Stimulated activated CD8-positive, alpha-beta memory T cell treated with anti-CD3 and anti-CD28 coated beads, Interleukin-7, amount 100 ng/mL, for 24 hours (primary cell): ENCODE results near the gene ATAD2B.

ENCODE experiments used
- DNase-seq: peaks from one replicate; pipeline ENCODE4 v3.0.0-alpha.2; 2020; ENCODE audit warnings: low read depth

The ATAD2B gene

DNA sequence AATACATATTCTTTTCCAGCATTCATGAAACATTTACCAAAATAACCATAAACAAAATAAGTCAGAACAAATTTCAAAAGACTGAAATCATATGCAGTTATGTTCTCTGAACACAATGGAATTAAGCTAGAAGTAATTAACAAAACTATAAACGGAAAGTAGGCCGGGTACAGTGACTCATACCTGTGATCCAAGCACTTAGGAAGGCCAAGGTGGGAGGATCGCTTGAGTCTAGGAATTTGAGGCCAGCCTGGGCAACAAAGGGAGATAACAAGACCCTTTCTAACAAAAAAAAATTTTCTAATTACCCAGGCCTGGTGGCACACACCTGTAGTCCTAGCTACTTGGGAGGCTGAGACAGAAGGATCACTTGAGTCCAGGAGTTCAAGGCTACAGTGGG, 14.9 kb downstream of the ATAD2B start:
- no peak for DNase-seq

DNA sequence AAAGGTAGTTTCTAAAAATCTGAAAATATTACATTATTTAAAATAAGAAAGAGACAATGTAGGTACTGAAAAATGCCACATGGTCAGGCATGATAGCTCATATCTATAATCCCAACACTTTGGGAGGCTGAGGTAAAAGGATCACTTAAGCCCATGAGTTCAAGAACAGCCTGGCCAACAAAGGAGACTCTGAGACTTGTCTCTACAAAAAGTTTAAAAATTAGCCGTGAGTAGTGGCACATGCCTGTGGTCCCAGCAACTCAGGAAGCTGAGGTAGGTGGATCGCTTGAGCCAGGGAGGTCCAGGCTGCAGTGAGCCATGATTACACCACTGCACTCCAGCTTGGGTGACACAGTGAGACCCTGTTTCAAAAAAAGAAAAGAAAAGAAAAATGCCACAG, 21.8 kb downstream of the ATAD2B start:
- DNase-seq = no peak

DNA sequence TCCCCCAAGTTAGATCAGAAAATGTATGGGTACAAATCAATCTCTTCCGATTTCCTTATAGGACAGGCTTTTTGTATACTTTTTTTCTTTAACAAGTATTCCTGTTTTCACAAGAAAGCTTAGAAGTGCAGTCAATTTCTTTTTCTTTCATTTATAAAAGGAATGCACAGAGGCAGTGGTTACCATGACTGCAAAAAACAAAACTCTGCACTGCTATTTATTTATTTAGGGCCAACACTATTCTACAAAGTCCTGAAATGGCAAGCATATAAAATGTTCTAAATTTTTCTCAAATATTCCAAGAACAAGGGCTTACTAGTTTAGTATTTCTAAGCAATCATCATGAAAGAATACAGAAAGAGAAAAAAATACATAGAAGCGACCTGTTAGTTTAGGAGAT, 22.2 kb downstream of the ATAD2B start:
- no peak for DNase-seq

DNA sequence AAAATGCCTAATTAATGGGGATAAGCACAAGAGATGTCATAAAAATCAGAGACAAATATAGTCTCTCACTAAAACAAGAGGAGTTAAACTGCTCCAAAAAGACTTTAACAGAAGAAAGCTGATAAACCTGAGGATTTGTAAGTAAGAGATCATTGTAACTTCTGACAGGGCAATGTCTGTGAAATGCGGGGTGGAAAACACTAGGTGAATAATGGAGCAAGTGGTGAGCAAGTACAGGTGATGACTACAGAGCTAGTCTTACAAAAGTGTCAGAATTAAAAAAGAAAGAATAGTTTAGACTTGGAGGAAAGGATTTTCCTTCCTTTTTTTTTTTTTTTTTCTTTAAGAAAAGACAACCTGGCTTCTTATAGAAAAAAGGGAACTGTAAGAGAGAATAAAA, 22.7 kb downstream of the ATAD2B start:
- no peak for DNase-seq

DNA sequence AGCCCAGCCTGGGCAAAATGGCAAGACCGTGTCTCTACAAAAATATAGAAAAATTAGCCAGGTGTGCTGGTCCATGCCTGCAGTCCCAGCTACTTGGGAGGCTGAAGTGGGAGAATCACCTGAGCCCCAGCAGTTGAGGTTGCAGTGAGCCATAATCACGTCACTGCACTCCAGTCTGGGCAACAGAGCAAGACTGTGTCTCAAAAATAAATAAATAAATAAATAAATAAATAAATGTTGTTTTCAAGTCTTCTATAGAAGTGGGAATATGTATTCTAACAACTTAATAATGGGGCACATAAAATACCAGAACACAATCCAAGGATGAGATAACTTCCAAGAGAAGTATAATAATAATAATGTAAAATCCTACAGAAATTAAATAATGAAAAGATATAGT, 23.9 kb downstream of the ATAD2B start:
- DNase-seq = no peak

DNA sequence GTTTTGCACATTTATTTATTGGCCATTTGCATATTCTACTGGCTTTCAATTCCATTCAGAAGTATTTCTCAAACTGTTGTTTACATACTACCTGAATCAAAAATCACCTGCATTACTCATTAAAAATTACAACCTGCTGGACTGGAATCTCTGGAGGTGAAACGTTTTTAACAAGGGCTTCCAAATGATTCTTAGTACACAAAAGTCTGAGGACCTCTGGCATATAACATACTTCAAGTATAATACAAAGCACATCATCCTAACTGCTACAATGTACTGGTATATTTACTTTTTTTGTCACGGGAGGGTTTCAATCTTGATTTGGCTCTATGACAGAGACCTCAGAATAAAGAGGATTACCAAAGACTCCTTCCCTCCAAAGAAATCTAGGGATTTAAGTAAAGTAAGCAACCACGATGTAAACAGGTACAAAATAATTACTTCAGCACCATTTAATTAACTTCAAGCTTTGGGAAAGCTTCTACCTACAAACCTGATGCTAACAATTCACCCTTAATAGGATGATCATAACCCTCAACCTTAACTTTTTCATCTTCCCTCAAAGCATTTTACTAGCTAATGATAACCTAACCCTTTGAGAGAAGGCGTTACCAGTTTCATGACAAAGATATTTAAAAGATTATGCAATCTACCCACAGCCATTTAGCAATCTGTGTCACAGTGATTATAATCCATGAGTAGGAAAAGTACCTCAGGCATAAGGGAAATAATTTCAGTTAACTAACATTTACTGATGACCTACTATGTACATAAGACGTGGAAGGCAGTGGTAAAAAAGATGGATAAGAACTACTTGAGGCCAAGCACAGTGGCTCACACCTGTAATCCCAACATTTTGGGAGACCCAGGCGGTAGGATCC, 24.7 kb downstream of the ATAD2B start:
- DNase-seq = no peak

DNA sequence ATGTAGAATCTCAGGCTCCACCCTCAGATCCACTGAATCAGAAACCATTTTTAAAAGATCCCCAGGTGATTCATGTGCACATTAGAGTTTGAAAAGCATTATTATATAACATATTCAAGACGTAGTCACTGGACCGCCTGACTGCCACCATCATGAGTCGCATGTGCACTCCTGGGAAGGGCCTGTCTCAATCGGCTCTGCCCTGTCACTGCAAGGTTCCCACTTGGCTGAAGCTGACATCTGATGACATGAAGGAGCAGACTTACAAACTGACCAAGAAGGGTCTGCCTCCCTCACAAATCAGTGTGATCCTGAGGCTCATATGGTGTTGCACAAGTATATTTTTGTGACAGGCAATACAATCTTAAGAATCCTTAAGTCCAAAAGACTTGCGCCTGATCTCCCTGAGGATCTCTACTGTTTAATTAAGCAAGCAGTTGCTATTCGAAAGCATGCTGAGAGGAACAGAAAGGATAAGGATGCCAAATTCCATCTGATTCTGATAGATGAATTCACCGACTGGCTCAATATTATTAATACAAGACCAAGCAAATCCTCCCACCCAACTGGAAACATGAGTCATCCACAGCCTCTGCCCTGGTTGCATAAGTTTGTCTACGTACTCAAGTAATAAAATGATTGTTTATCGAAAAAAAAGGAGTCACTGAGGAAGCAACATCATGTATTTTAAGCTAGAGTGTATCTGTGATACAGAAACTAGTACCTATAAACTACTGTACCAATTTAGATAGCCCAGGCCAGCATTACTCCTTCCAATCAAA, 26.2 kb downstream of the ATAD2B start:
- DNase-seq = no peak

DNA sequence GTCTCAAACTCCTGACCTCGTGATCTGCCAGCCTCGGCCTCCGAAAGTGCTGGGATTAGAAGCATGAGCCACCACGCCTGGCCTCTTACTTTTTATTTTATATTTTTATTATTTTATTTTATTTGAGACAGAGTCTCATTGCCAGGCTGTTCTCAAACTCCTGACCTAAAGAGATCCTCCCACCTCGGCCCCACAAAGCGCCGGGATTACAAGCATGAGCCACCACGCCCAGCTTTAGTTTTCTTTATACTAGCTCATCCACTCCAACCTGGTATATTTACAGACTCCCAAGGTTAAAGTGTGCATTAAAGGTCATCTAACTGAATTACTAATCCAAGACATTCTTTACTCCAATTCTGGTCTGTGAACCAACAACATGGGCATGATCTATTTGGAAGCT, 26.8 kb downstream of the ATAD2B start:
- DNase-seq = no peak

DNA sequence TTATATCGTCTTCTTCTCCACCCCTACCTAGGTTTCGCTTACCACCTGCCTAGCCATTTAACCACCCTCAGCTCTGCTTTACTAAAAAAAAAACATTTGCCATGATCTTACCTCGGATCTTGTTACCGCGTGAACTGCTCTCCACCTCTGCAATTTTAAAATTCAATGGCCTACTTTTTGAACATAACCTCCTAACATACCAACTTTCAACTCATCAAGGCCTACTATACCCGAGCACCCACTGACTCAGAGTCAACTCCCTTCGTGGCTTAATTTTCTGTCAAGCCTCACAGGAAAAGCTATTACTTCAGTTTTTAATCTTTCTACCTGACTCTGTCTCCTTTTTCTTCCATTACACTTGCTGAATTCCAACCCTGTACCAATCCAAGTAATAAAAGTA, 55.7 kb downstream of the ATAD2B start:
- no peak for DNase-seq

DNA sequence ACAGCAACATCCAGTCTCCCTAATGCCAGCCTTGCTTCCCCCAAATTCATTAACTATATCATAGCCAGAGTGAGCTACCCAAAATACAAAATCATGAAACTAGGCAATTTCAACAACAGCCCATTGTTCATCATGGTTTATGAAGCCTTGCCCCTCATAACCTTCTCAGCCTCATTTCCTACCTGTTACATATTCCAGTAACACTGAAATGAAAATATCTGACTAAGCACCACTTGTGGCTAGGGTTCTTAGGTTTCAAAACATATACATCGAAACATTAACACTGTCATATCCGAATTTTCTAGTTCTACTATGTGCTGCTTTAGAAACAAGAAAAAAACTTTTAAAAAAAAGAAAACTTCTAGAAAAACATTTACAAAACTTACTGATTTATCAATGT, 59.5 kb downstream of the ATAD2B start:
- no peak for DNase-seq

DNA sequence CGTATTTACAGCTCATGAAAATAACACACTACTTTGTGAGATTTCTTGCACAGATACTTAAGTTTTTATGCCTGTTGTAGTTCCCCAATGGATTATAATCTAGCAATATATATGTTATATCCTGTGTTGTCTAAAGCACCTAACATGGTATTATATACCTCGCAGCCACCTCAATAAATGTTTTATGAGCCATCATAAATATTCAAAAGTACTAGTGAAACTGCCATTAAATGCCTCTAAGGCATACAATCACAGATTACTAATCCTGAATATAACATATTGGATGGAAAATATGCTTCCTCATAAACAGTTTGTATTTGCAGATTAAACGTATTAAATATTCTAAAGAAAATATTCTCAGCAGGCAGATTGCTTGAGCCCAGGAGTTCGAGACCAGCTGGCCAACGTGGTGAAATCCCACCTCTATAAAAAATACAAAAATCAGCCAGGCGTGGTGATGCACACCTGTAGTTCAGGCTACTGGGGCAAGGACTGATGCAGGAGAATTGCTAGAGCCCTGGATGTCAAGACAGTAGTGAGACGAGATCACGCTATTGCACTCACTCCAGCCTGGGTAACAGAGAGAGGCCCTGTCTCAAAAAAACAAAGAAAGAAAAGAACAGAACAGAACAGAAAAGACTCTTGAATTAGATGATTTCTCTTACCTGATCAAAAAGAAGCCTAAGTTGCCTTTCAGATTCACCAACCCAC, 64.1 kb downstream of the ATAD2B start:
- no peak for DNase-seq

DNA sequence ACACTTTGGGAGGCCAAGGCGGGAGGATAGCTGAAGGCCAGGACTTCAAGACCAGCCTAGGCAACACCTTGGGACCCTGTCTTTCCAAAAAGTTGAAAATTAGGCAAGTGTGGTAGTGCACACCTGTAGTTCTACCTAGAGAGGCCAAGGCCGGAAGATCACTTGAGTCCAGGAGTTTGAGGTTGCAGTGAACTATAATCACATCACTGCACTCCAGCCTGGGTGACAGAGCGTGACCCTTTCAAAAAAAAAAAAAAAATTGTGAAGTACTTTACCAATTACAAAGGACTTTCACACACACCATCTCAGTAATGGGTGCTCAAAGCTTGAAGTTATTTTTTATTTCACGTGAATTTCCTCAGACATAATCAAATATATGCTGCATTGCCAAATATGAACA, 65.0 kb downstream of the ATAD2B start:
- no peak for DNase-seq

DNA sequence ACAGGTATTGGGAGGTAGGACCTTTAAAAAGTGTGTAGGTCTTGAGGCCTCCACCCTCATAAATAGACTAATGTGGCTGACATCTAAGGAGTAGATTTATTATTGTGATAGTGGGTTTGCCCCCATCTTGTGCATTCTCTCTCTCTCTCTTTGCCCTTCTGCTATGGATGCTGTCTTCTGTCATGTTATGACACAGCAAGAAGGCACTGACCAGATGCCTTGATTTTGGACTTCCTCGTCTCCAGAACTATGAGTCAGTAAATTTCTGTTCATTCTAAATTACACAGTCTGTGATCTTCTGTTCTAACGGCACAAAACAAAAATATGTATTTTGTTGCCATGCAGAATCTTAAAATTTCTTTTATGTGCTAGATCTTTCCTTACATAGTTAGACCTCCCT, 66.9 kb downstream of the ATAD2B start:
- DNase-seq = no peak

DNA sequence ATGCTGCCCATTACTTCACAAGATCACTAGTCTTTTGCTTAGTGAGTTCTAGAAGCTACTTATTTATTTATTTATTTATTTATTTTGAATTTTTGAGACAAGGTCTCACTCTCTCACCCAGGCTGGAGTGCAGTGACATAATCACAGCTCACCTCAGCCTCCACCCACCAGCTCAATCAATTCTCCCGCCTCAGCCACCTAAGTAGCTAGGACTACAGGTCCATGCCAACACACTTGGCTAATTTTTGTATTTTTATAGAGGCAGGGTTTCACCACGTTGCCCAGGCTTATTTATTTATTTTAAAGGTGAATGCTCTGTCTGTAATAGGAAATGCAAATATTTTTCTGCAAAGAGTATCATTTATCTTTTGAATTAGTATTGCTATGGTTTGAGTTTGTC, 67.7 kb downstream of the ATAD2B start:
- DNase-seq = no peak

DNA sequence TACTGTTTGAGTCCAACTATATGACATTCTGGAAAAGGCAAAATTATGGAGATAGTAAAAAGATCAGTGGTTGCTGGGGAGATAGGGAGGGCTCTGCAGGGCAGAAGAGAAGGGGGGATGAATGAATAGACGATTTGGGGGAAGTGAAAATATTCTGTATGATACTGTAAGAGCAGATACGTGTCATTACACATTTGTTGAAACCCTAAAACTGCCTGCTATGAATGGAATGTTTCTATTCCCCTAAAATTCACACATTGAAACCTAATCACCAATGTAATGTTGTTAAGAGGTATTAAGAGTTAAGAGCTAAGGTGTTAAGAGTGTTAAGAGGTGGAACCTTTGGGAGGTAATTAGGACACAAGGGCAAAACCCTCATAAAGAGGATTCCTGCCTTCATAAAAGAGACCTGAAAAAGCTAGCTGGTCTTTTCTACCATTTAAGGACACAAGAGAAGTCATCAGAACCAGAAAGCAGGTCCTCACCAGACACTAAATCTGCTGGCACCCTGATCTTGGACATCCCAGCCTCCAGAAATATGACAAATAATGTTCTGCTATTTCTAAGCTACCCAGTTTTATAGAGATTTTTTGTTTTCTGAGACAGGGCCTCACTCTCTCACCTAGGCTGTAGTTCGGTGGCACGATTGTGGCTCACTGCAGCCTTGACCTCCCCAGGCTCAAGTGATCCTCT, 76.2 kb downstream of the ATAD2B start:
- no peak for DNase-seq

DNA sequence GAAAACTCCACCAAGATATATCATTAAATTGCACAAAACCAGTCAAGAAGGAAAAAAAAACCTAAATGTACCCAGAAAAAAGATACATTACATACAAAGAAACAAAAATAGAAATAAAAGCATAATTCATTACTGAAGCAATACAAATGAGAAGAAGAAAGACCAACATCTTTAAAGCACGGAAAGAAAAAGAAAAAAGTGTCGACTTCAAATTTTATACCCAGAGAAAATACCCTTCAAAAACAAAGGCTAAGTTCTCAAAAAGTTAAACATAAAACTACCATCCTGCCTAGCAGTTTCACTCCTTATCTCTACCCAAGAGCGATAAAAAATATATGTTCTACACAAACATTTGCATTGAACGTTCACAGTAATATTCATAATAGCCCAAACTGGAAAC, 82.0 kb downstream of the ATAD2B start:
- DNase-seq = no peak

DNA sequence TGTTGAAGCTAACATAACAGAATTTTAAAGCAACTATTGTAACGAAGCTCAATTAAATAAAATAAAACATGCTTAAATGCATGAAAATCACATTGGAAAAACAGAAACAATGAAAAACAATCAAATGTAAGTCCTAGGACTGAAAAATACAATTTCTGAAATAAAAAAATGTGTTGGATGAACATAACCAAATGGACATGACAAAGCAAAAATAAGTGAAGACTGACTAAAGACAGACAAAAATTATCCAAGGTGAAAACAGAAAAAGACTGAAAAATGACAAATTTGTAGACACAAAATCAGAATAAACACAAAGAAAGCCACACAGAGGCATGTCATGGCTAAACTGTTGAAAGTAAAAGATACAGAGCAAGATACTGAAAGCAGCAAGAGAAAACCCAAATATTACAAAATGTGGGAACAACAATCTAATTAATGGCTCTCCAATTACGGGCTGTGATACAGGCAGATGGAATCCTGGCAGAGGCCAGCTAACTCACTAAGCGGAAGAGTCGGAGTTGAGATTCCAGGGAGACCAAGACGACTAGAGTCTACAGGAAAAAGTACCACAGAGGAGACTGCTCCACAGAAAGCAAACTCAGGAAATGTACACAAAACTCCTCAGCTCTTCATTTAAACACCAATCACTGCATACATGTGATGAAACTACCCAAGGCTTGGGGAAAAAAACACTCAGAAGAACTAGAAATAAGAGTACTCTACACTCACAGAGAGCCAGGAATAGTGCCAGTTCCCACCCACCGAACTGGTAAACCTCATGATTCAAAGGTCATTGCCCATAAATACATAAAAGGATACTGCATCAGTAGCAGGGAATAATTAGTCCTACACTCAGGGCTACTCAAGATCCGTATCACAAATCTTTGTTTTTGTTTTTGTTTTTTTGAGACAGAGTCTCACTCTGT, 83.6 kb downstream of the ATAD2B start:
- DNase-seq = no peak

DNA sequence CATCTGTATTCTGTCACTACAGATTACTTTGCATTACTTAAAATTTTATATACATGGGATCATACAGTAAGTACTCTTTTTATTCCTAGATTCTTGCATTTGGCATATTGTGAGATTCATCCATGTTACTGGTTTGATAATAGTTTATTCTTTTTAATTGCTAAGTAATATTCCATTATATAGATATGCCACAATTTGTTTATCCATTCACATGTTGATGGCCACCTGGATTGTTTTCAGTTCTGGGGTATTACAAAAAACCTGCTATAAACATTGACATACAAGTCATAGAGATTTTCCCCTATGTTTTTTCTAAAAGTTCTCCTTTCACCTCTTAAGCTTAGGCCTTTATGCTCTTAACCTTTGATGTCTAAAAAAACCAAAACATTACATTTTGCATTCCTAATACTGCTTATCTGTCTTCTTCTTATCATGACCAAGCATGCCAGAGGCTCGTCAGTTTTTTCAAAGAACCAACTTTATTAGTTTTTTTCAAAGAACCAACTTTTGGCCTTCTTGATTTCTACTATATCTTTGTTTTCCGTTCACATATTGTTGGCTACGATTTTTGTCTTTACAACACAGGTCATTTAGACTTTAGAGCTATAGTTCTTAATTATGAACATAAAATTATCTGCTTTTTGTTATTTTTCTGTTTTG, 86.9 kb downstream of the ATAD2B start:
- DNase-seq = no peak

DNA sequence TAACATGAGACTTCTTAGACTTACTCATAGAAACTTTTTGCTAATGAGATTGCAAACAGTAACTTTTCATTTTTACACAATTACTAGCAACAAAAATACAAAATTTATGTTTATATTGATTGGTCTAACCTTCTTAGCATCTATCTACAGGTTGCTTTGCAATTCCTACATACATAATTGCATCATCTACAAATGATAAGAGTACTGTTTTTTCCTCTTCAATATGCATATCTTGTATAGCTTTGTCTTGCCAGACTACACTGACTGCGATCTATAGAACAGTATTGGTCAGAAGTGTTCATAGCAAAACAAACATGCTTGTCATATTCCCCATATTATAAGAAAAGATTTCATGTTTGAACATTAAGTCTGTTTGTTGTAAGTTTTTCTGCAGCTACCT, 87.9 kb downstream of the ATAD2B start:
- DNase-seq = no peak

DNA sequence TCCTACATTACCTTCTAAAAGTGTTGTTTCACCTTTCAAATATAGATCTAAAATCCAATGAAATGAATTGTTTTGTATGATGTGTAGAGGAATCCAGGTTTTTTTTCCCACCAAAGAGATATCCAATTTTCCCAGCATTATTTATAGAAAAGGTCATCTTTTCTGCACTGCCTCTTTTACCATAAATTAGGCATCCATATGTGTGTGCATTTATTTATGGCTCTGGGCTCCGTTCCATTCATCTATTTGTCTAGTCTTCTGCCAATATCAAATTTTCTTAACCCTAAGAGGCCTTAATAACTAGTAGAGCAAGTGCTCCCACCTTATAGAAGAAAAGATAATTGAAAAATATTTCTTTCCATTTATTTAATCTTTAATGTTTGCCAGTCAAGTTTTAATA, 88.3 kb downstream of the ATAD2B start:
- DNase-seq = no peak

DNA sequence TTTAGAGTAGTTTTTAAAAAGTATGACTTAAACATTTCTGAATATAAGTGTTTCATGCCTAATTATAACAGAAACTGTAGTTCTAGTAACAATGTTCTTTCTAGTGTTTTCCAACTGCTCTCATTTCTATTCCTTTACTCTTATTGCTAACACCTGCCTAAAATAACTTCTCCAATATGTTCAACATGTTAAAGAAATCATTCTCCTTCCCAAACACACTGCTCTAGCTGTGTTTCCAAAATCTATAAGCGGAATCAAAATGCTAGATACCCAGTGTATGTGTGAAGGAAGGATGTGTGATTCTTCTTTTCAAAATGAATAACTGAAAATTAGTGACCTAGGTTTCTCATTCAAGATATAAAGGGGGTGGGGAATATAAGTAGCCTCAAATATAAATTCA, 89.1 kb downstream of the ATAD2B start:
- DNase-seq = no peak
